Hematopoietic multipotent progenitor cell (in vitro differentiated cells): ENCODE data around the gene MYO5B. TPM values are rescaled to one million over a fixed set of nuclear protein-coding genes. Genes with fewer than 3 reads are reported as not detected.

Experiments
- DNase-seq, 3 donors: peaks; one replicate each; pipeline ENCODE4 v3.0.0-alpha.2; 2011 to 2015; ENCODE audit warnings: low read depth in 2 of 3, low spot score in 2 of 3
- total RNA-seq: library from RNA; depleted of rRNA; stranded (reverse); fragments of >200 nt; gene quantifications from one replicate; pipeline ENCODE4 v1.2.3, GENCODE V29; 2012

Gene MYO5B
- total RNA-seq, 1 donor = under 0.01 TPM

GRCh38 chr18:50154420-50154819, 40.5 kb downstream of the MYO5B start:
- DNase-seq = no peak

- DNase-seq = no peak
Observed at GRCh38 chr18:50152900-50153299, 42.0 kb downstream of the MYO5B start.

- no peak for DNase-seq
Observed at GRCh38 chr18:50151926-50152325, 43.0 kb downstream of the MYO5B start.

- DNase-seq = no peak
Observed at GRCh38 chr18:50144540-50144939, 50.4 kb downstream of the MYO5B start.

GRCh38 chr18:50143886-50144285, 51.1 kb downstream of the MYO5B start:
- DNase-seq = no peak

- DNase-seq = no peak
Observed at GRCh38 chr18:50143294-50143693, 51.7 kb downstream of the MYO5B start.

GRCh38 chr18:50142441-50143120, 52.4 kb downstream of the MYO5B start:
- no peak for DNase-seq

- no peak for DNase-seq
Observed at GRCh38 chr18:50138181-50139064, 56.5 kb downstream of the MYO5B start.

- no peak for DNase-seq
Observed at GRCh38 chr18:50135903-50136302, 59.0 kb downstream of the MYO5B start.

GRCh38 chr18:50133526-50133925, 61.4 kb downstream of the MYO5B start:
- DNase-seq = no peak

GRCh38 chr18:50131591-50131990, 63.4 kb downstream of the MYO5B start:
- DNase-seq = no peak

- no peak for DNase-seq
Observed at GRCh38 chr18:50128506-50129271, 66.3 kb downstream of the MYO5B start.

GRCh38 chr18:50127516-50128210, 67.3 kb downstream of the MYO5B start:
- DNase-seq = no peak

GRCh38 chr18:50126471-50126870, 68.5 kb downstream of the MYO5B start:
- no peak for DNase-seq

- no peak for DNase-seq
Observed at GRCh38 chr18:50125456-50125855, 69.5 kb downstream of the MYO5B start.

GRCh38 chr18:50119296-50119695, 75.7 kb downstream of the MYO5B start:
- DNase-seq = no peak

GRCh38 chr18:50117863-50118262, 77.1 kb downstream of the MYO5B start:
- DNase-seq = no peak

- DNase-seq = no peak
Observed at GRCh38 chr18:50115095-50115494, 79.9 kb downstream of the MYO5B start.

- no peak for DNase-seq
Observed at GRCh38 chr18:50114448-50114847, 80.5 kb downstream of the MYO5B start.

- DNase-seq = no peak
Observed at GRCh38 chr18:50113726-50114125, 81.2 kb downstream of the MYO5B start.

GRCh38 chr18:50111398-50111797, 83.5 kb downstream of the MYO5B start:
- DNase-seq = no peak
